CD8-positive, alpha-beta memory T cell (primary cell): Measurements from ENCODE around the gene KIFBP. TPM values are rescaled to one million over a fixed set of nuclear protein-coding genes. Genes with fewer than 3 reads are reported as not detected.

Experiments used
- CTCF ChIA-PET: fragments of 350-600 bp; sonication (Branson Sonifier 250); formaldehyde crosslinking; loops from one replicate; lab custom pipeline; 2021; ENCODE audit warnings: antibody characterized with exemption; lab: Charles Lee
- POLR2A ChIA-PET: fragments of 350-600 bp; sonication (Branson Sonifier 250); formaldehyde crosslinking; loops from one replicate; lab custom pipeline; 2021; ENCODE audit warnings: antibody characterized with exemption; lab: Charles Lee
- DNase-seq, 5 donors: peaks; one replicate each; pipeline versions ENCODE4 v3.0.0 to v3.0.0-alpha.2; 2020 to 2022; ENCODE audit warnings: mixed read lengths in 1 of 5
- H3K27ac ChIP-seq: one replicate; pipeline ENCODE4 v1.7.0; 2013; ENCODE audit warnings: low read depth, mild to moderate bottlenecking, low read length, moderate library complexity
- H3K27me3 ChIP-seq: 2 replicates; pipeline ENCODE4 v1.7.0; 2013; ENCODE audit warnings: low read length, mild to moderate bottlenecking; ENCODE audit not compliant: insufficient read depth, poor library complexity, severe bottlenecking
- H3K36me3 ChIP-seq: 2 replicates; pipeline ENCODE4 v1.7.0; 2013; ENCODE audit warnings: mild to moderate bottlenecking, low read length, moderate library complexity; ENCODE audit not compliant: insufficient read depth
- H3K4me1 ChIP-seq: 2 replicates; pipeline ENCODE4 v1.7.0; 2013; ENCODE audit warnings: mild to moderate bottlenecking, low read length, moderate library complexity; ENCODE audit not compliant: insufficient read depth
- H3K4me3 ChIP-seq: 2 replicates; pipeline ENCODE4 v1.7.0; 2013; ENCODE audit warnings: mild to moderate bottlenecking, low read length
- H3K9me3 ChIP-seq: 2 replicates; pipeline ENCODE4 v1.7.0; 2013; ENCODE audit warnings: mild to moderate bottlenecking, low read length
- H3K27ac Mint-ChIP-seq, 8 donors: one replicate each; pipeline ENCODE4 v1.8.0; 2020 to 2021; ENCODE audit warnings: mixed read lengths in 8 of 8, mild to moderate bottlenecking in 6 of 8, inconsistent platforms in 3 of 8, moderate library complexity in 3 of 8
- H3K27me3 Mint-ChIP-seq, 2 donors: one replicate each; pipeline ENCODE4 v1.8.0; 2020 to 2021; ENCODE audit warnings: mixed read lengths in 2 of 2, mild to moderate bottlenecking in 1 of 2, moderate library complexity in 1 of 2
- H3K36me3 Mint-ChIP-seq, 3 donors: one replicate each; pipeline ENCODE4 v1.8.0; 2020 to 2021; ENCODE audit warnings: mixed read lengths in 3 of 3, inconsistent platforms in 1 of 3, mild to moderate bottlenecking in 1 of 3
- H3K4me1 Mint-ChIP-seq, 3 donors: one replicate each; pipeline ENCODE4 v1.8.0; 2020 to 2021; ENCODE audit warnings: mixed read lengths in 3 of 3, inconsistent platforms in 1 of 3, mild to moderate bottlenecking in 1 of 3
- H3K4me3 Mint-ChIP-seq, 7 donors: one replicate each; pipeline ENCODE4 v1.8.0; 2020 to 2021; ENCODE audit warnings: mixed read lengths in 7 of 7, mild to moderate bottlenecking in 6 of 7, moderate library complexity in 4 of 7, inconsistent platforms in 2 of 7
- H3K9me3 Mint-ChIP-seq, 5 donors: one replicate each; pipeline ENCODE4 v1.8.0; 2020 to 2022; ENCODE audit warnings: mixed read lengths in 5 of 5, mild to moderate bottlenecking in 3 of 5, moderate library complexity in 2 of 5, inconsistent platforms in 1 of 5
- polyA plus RNA-seq: library from polyadenylated mRNA; unstranded; fragments of 300-500 nt; fragmentation: Illumina TruSeq; gene quantifications from one replicate; pipeline ENCODE4 v1.2.3, GENCODE V29; 2021
- total RNA-seq, 2 experiments: library from RNA; stranded (reverse); gene quantifications; one replicate each; pipeline ENCODE4 v1.2.3, GENCODE V29; 2021

KIFBP gene
- total and polyA plus RNA-seq, 3 experiments from 2014 or later = 5.2 to 21.0 (median 19.3) TPM

GRCh38 chr10:68981074-68981473 lies 7.5 kb upstream of the KIFBP start:
- no peaks in the 10 kb centered on the region for H3K4me1 ChIP-seq
- no peak overlapping the region for H3K4me3 ChIP-seq
- ChIA-PET CTCF (interaction anchor here (0.8 kb wide), 1 partner anchor 11 kb away, joined by 3 read pairs; no protein-coding TSS in a partner anchor), POLR2A (interaction anchor here (0.5 kb wide), 1 partner anchor 125 kb away, joined by 10 read pairs; no protein-coding TSS in a partner anchor)
- no peak overlapping the region for H3K4me3 Mint-ChIP-seq
- H3K9me3 Mint-ChIP-seq = no peaks in the 10 kb centered on the region
- peaks cover 4 to 82% (median 20%) of the 10 kb centered on the region in 3 donors for H3K36me3 Mint-ChIP-seq
- DNase-seq = no peak
- no peaks in the 10 kb centered on the region for H3K9me3 ChIP-seq
- H3K27me3 Mint-ChIP-seq = no peaks in the 10 kb centered on the region
- peaks cover 0 to 4% (median 4%) of the 10 kb centered on the region in 3 donors for H3K4me1 Mint-ChIP-seq
- H3K27ac ChIP-seq = no peak overlapping the region
- H3K27ac Mint-ChIP-seq = peak overlapping the region in 2 of 8 donors; percentile 45 to 83
- no peaks in the 10 kb centered on the region for H3K27me3 ChIP-seq
- peaks cover 47% of the 10 kb centered on the region for H3K36me3 ChIP-seq

DNA sequence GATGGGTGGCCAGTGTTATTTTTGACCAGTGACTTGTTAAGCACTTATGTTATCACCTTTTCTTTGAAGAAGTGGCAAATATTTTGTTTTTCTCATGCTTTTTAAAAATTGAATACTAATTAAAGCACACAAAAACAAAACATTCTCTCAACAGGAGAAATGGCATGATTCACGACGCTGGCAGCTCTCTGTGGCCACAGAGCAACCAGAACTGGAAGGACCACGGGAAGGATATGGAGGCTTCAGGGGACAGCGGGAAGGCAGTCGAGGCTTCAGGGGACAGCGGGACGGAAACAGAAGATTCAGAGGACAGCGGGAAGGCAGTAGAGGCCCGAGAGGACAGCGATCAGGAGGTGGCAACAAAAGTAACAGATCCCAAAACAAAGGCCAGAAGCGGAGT lies 6.2 kb upstream of the KIFBP start:
- H3K36me3 ChIP-seq = peaks cover 42% of the 10 kb centered on the region

GRCh38 chr10:68987611-68988010 lies 992 bp upstream of the KIFBP start:
- Mint-ChIP-seq H3K36me3 (peaks cover 0 to 34% (median 13%) of the 10 kb centered on the region in 3 donors), H3K4me1 (peaks cover 45 to 55% (median 51%) of the 10 kb centered on the region in 3 donors), H3K9me3 (no peaks in the 10 kb centered on the region), H3K4me3 (peak overlapping the region; percentile 46 to 99 (median 98)), H3K27me3 (no peaks in the 10 kb centered on the region), H3K27ac (peak overlapping the region in 4 of 8 donors; percentile 57 to 99 (median 92))
- H3K4me3 ChIP-seq = no peak overlapping the region
- DNase-seq = no peak
- H3K9me3 ChIP-seq = no peaks in the 10 kb centered on the region
- H3K36me3 ChIP-seq = peaks cover 10% of the 10 kb centered on the region
- POLR2A ChIA-PET = interaction anchor here (0.8 kb wide), 1 partner anchor 138 kb away, joined by 3 read pairs; no protein-coding TSS in a partner anchor
- no peaks in the 10 kb centered on the region for H3K27me3 ChIP-seq
- H3K4me1 ChIP-seq = peaks cover 19% of the 10 kb centered on the region
- no peak overlapping the region for H3K27ac ChIP-seq
- CTCF ChIA-PET = interaction anchor here (1.5 to 2.0 kb wide), 4 partner anchors 17 to 106 kb away, joined by 4 to 10 read pairs (median 7); partner anchors contain the start of gene DDX21

More for the DNA sequence above, 6.2 kb upstream of the KIFBP start:
- Mint-ChIP-seq H3K27me3 (no peaks in the 10 kb centered on the region), H3K4me1 (peaks cover 4 to 8% (median 8%) of the 10 kb centered on the region in 3 donors), H3K36me3 (peaks cover 4 to 71% (median 19%) of the 10 kb centered on the region in 3 donors), H3K9me3 (no peaks in the 10 kb centered on the region), H3K4me3 (no peak overlapping the region), H3K27ac (no peak overlapping the region)
- Histone ChIP-seq H3K4me3 (no peak overlapping the region), H3K4me1 (no peaks in the 10 kb centered on the region), H3K9me3 (no peaks in the 10 kb centered on the region), H3K27me3 (no peaks in the 10 kb centered on the region), H3K27ac (no peak overlapping the region)
- CTCF ChIA-PET = no interaction called here
- POLR2A ChIA-PET = no interaction called here
- no peak for DNase-seq

- POLR2A ChIA-PET = interaction anchor here (0.5 to 2.1 kb wide), 3 partner anchors 33 to 489 kb away, joined by 3 to 6 read pairs (median 4); partner anchors contain the start of gene DDX21
- peaks cover 57 to 71% (median 62%) of the 10 kb centered on the region in 3 donors for H3K4me1 Mint-ChIP-seq
- peak overlapping the region; percentile 89 for H3K4me3 ChIP-seq
These were observed 851 bp downstream of the KIFBP start for GRCh38 chr10:68989317-68989990.

GRCh38 chr10:68992636-68993440 lies 4.2 kb downstream of the KIFBP start:
- Mint-ChIP-seq H3K4me1 (peaks cover 66 to 81% (median 74%) of the 10 kb centered on the region in 3 donors), H3K9me3 (no peaks in the 10 kb centered on the region), H3K36me3 (peaks cover 0 to 14% (median 4%) of the 10 kb centered on the region in 3 donors), H3K27me3 (no peaks in the 10 kb centered on the region), H3K4me3 (peak overlapping the region in 6 of 7 donors; percentile 4 to 58 (median 13)), H3K27ac (peak overlapping the region; percentile 0 to 72 (median 32))
- Histone ChIP-seq H3K9me3 (no peaks in the 10 kb centered on the region), H3K4me3 (no peak overlapping the region), H3K27ac (no peak overlapping the region), H3K36me3 (no peaks in the 10 kb centered on the region), H3K27me3 (no peaks in the 10 kb centered on the region), H3K4me1 (peaks cover 18% of the 10 kb centered on the region)
- POLR2A ChIA-PET = no interaction called here
- CTCF ChIA-PET = interaction anchor here (1.3 to 2.1 kb wide), 2 partner anchors 100 to 101 kb away, joined by 3 to 4 read pairs; no protein-coding TSS in a partner anchor
- DNase-seq = no peak

More at GRCh38 chr10:68989317-68989990, 851 bp downstream of the KIFBP start:
- peak overlapping the region; percentile 75 to 99 (median 94) for H3K27ac Mint-ChIP-seq
- Histone ChIP-seq H3K9me3 (no peaks in the 10 kb centered on the region), H3K27ac (peak overlapping the region; percentile 82), H3K36me3 (no peaks in the 10 kb centered on the region), H3K4me1 (peaks cover 19% of the 10 kb centered on the region), H3K27me3 (no peaks in the 10 kb centered on the region)
- H3K4me3 Mint-ChIP-seq = peak overlapping the region; percentile 93 to 99 (median 98)
- CTCF ChIA-PET = interaction anchor here (0.8 to 2.0 kb wide), 4 partner anchors 15 to 105 kb away, joined by 3 to 10 read pairs (median 4); partner anchors contain the start of gene DDX21
- H3K9me3 Mint-ChIP-seq = no peaks in the 10 kb centered on the region
- H3K27me3 Mint-ChIP-seq = no peaks in the 10 kb centered on the region
- peaks cover 0 to 20% (median 7%) of the 10 kb centered on the region in 3 donors for H3K36me3 Mint-ChIP-seq
- DNase-seq = peak in 1 of 5 donors; percentile 12

DNA sequence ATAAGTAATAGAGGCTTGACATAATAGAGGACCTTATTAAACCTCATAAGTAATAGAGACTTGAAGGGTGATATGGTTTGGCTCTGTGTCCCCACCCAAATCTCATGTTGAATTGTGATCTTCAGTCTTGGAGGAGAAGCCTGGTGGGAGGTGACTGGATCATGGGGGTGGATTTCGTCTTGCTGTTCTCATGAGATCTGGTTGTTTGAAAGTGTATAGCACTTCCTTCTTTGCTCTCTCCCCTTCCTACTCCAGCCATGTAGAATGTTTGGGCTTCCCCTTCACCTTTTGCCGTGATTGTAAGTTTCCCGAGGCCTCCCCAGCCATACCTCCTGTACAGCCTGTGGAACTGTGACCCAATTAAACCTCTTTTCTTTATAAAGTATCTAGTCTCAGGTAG lies 8.6 kb downstream of the KIFBP start:
- H3K4me3 Mint-ChIP-seq = no peak overlapping the region
- H3K4me1 Mint-ChIP-seq = peaks cover 33 to 42% (median 33%) of the 10 kb centered on the region in 3 donors
- CTCF ChIA-PET = no interaction called here
- peaks cover 0 to 27% (median 0%) of the 10 kb centered on the region in 3 donors for H3K36me3 Mint-ChIP-seq
- no peak for DNase-seq
- peak overlapping the region in 6 of 8 donors; percentile 12 to 91 (median 82) for H3K27ac Mint-ChIP-seq
- H3K9me3 Mint-ChIP-seq = no peaks in the 10 kb centered on the region
- H3K4me3 ChIP-seq = no peak overlapping the region
- no peak overlapping the region for H3K27ac ChIP-seq
- no peaks in the 10 kb centered on the region for H3K27me3 ChIP-seq
- no peaks in the 10 kb centered on the region for H3K9me3 ChIP-seq
- POLR2A ChIA-PET = no interaction called here
- H3K36me3 ChIP-seq = peaks cover 5% of the 10 kb centered on the region
- no peaks in the 10 kb centered on the region for H3K4me1 ChIP-seq
- no peaks in the 10 kb centered on the region for H3K27me3 Mint-ChIP-seq

GRCh38 chr10:69004821-69005220 lies 16.2 kb downstream of the KIFBP start:
- H3K4me1 ChIP-seq = peaks cover 3% of the 10 kb centered on the region
- POLR2A ChIA-PET = interaction anchor here (0.6 to 1.8 kb wide), 4 partner anchors 75 to 88 kb away, joined by 3 to 5 read pairs (median 4); partner anchors contain the start of gene SRGN
- Mint-ChIP-seq H3K27ac (peak overlapping the region in 1 of 8 donors; percentile 12), H3K4me1 (peaks cover 3 to 5% (median 4%) of the 10 kb centered on the region in 3 donors), H3K27me3 (no peaks in the 10 kb centered on the region), H3K9me3 (no peaks in the 10 kb centered on the region), H3K36me3 (peaks cover 0 to 58% (median 2%) of the 10 kb centered on the region in 3 donors), H3K4me3 (no peak overlapping the region)
- no peak overlapping the region for H3K27ac ChIP-seq
- H3K27me3 ChIP-seq = no peaks in the 10 kb centered on the region
- DNase-seq = peak in 2 of 5 donors; percentile 57 to 62
- no peaks in the 10 kb centered on the region for H3K9me3 ChIP-seq
- CTCF ChIA-PET = interaction anchor here (0.7 to 4.0 kb wide), 19 partner anchors 9 to 388 kb away, joined by 3 to 91 read pairs (median 5); partner anchors contain the start of genes HKDC1 and SRGN
- H3K36me3 ChIP-seq = peaks cover 5% of the 10 kb centered on the region
- no peak overlapping the region for H3K4me3 ChIP-seq
